Body of pancreas (tissue), 4 donors: ENCODE data around the gene USP49. TPM values are rescaled to one million over a fixed set of nuclear protein-coding genes. Genes with fewer than 3 reads are reported as not detected.
A peak's percentile ranks its signal among the peaks of the same experiment; 100 is the strongest.

Source experiments
- ATAC-seq: fragments of 150-250 bp; one replicate; pipeline ENCODE4 v1.9.1; 2016
- DNase-seq, 4 donors: peaks; one replicate each; pipeline ENCODE4 v3.0.0-alpha.2; 2019
- H3K27ac ChIP-seq, 4 donors: fragments of 200-600 bp; sonication (generic); 1 replicate in 3 of 4; 2 replicates in 1 of 4; pipeline versions ENCODE4 v1.5.1 to v1.6.1; 2016 to 2019; ENCODE audit warnings: mild to moderate bottlenecking in 1 of 4, mixed read lengths in 1 of 4, moderate library complexity in 1 of 4
- H3K27me3 ChIP-seq, 2 donors: fragments of 200-600 bp; sonication (generic); one replicate each; pipeline ENCODE4 v1.6.0; 2016; ENCODE audit warnings: mild to moderate bottlenecking in 1 of 2
- H3K36me3 ChIP-seq, 2 donors: fragments of 200-600 bp; sonication (generic); replicated peaks in 1 of 2; 2 replicates each; pipeline ENCODE4 v1.5.1; 2016; ENCODE audit warnings: low read depth in 2 of 2; ENCODE audit not compliant: insufficient read depth in 1 of 2
- H3K4me1 ChIP-seq: fragments of 200-600 bp; sonication (generic); one replicate; pipeline ENCODE4 v1.6.0; 2016
- H3K4me3 ChIP-seq, 2 donors: fragments of 200-600 bp; sonication (generic); 1 replicate in 1 of 2; 2 replicates in 1 of 2; pipeline ENCODE4 v1.5.1; 2016 to 2019
- H3K9me3 ChIP-seq, 3 donors: fragments of 200-600 bp; sonication (generic); 1 replicate in 2 of 3; 2 replicates in 1 of 3; pipeline ENCODE4 v1.5.1; 2016
- POLR2A ChIP-seq, 3 donors: fragments of 450-650 bp; IDR thresholded peaks; one replicate each; pipeline ENCODE4 v1.6.1; 2016; ENCODE audit warnings: antibody characterized with exemption in 3 of 3, mild to moderate bottlenecking in 2 of 3
- WGBS, 2 donors: methylation state at CpG; one replicate each; pipeline ENCODE4 v1.1.5; 2017; 5-methylcytosine and 5-hydroxymethylcytosine counted together
- intact Hi-C: fragments of 100-400 bp; cut with DNase I; formaldehyde crosslinking; loops from one replicate; pipeline ENCODE4 v1.15.1; 2023
- total RNA-seq, 2 donors: library from RNA; depleted of rRNA; stranded (reverse); fragments of >200 nt; gene quantifications; one replicate each; pipeline ENCODE4 v1.1.0, GENCODE V29; 2016
- TF ChIP-seq, protein P1 (sequence below), 7 experiments: fragments of 450-650 bp in 4 of 7; fragments of 200-600 bp in 3 of 7; sonication (generic) in 3 of 7; IDR thresholded peaks; one replicate each; pipeline ENCODE4 v1.5.1; 2016 to 2019; ENCODE audit warnings: antibody characterized with exemption in 7 of 7

The USP49 gene
- total RNA-seq, 2 donors from 2014 or later, result 3.3 to 5.2 TPM

DNA sequence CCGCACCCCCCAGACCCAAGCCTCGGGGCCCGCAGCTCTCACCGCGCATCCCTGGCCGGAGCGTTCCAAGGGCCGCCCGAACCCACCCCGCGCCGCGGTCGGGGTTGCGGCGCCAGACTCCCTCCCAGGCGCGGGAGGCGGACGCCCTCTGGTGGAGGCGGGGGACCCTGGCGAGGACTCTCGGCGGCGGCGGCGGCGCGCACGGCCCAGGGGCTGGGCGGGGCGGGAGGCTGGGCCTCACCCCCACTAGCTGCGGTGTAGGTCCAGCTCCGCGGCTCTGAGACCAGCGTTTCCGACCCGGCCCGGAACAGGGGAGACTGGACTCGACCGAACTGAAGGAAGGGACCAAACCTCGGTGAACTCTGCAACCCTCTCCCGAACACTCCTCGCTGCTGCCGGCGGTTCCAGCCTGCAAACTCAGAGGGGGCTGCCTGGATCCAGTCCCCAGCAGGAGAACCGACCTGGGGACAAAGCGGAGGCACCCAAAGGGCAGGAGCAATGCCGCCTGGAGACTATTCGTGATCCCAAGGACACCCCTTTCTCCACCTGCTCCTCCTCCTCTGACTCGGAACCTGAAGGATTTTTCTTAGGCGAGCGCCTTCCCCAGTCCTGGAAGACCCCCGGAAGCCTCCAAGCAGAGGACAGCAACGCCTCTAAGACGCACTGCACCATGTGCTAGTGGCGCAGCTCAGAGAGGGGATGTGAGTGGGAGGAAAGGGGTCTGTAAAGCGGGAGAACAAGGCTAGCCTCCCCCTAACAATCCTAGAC, 108.5 kb downstream of the USP49 start:
- Histone ChIP-seq H3K4me1 (peaks cover 53% of the 10 kb centered on the region), H3K4me3 (peak overlapping the region; percentile 44 to 66), H3K36me3 (peaks cover 0 to 4% of the 10 kb centered on the region in 2 donors), H3K27me3 (no peaks in the 10 kb centered on the region), H3K27ac (peak overlapping the region; percentile 75 to 93 (median 92)), H3K9me3 (no peaks in the 10 kb centered on the region)
- intact Hi-C loops, result no loop called here
- TF ChIP-seq, protein P1, sequence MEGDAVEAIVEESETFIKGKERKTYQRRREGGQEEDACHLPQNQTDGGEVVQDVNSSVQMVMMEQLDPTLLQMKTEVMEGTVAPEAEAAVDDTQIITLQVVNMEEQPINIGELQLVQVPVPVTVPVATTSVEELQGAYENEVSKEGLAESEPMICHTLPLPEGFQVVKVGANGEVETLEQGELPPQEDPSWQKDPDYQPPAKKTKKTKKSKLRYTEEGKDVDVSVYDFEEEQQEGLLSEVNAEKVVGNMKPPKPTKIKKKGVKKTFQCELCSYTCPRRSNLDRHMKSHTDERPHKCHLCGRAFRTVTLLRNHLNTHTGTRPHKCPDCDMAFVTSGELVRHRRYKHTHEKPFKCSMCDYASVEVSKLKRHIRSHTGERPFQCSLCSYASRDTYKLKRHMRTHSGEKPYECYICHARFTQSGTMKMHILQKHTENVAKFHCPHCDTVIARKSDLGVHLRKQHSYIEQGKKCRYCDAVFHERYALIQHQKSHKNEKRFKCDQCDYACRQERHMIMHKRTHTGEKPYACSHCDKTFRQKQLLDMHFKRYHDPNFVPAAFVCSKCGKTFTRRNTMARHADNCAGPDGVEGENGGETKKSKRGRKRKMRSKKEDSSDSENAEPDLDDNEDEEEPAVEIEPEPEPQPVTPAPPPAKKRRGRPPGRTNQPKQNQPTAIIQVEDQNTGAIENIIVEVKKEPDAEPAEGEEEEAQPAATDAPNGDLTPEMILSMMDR (IDR thresholded peaks at IDR 0.05), result peak; percentile 52 to 96 (median 92)
- TF ChIP-seq POLR2A (IDR thresholded peaks at IDR 0.05), result no peak
- 0% methylated on average over 1 to 58 of the region's 58 CpGs for WGBS, 2 donors
- DNase-seq (peak; percentile 85 to 89 (median 86)), ATAC-seq (peak; percentile 85)

DNA sequence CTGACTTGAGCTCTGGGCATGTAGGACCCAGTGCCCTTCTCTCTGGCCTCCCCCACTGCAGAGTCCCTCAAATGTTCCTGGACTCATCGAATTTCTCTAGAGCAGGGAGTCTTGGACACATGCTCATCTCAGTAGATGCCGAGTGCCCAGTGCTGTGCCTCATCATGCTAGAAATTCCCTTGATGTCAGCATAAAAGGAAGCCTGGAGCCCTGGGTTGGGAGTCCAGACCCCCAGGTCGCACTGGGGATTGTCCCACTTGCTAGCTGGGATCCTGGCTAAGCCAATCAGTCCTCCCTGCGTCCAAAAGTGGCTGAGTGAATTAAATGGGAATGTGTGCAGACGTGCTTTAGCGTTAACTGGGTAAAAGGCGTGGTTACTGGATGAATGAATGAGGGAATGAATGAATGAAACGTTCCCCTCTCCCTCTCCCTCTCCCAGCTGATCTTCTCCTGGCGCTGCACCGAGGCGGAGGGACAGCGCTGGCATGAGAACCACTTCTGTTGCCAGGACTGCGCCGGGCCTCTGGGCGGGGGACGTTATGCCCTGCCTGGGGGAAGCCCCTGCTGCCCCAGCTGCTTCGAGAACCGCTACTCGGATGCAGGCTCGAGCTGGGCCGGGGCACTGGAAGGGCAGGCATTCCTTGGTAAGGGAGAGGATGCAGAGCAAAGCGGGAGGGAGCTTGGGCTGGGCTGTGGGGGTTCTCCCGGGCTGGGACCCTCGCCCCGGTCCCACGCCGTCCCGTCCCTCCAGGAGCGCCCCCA, 109.3 kb downstream of the USP49 start:
- Histone ChIP-seq H3K27me3 (no peaks in the 10 kb centered on the region), H3K9me3 (no peaks in the 10 kb centered on the region), H3K36me3 (peaks cover 0 to 4% of the 10 kb centered on the region in 2 donors), H3K27ac (peak overlapping the region in 3 of 4 donors; percentile 75 to 93 (median 91)), H3K4me1 (peaks cover 61% of the 10 kb centered on the region), H3K4me3 (peak overlapping the region in 1 of 2 donors; percentile 66)
- 18 to 19% methylated on average over 18 to 29 of the region's 29 CpGs for WGBS, 2 donors
- intact Hi-C loops, result no loop called here
- DNase-seq, result peak in 1 of 4 donors; percentile 23
- TF ChIP-seq, protein P1 (IDR thresholded peaks at IDR 0.05), result no peak
- no peak for TF ChIP-seq POLR2A (IDR thresholded peaks at IDR 0.05)
- no peak for ATAC-seq

DNA sequence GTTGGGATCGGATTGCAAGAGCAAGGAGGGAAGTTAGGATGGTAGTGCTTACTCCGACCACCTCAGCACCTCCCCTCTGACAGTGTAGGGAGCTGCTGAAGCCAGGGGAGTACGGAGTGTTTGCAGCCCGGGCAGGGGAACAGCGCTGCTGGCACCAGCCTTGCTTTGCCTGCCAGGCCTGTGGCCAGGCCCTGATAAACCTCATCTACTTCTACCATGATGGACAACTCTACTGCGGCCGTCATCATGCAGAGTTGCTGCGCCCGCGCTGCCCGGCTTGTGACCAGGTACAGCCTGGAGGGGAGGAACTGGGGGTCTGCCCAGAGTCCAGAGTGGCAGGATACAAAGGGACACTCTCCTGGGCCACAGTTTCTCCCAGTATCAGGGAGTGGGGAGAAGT, 109.9 kb downstream of the USP49 start:
- Histone ChIP-seq H3K4me3 (no peak overlapping the region), H3K9me3 (no peaks in the 10 kb centered on the region), H3K4me1 (peaks cover 63% of the 10 kb centered on the region), H3K27ac (peak overlapping the region in 3 of 4 donors; percentile 23 to 93 (median 91)), H3K36me3 (peaks cover 0 to 4% of the 10 kb centered on the region in 2 donors), H3K27me3 (no peaks in the 10 kb centered on the region)
- WGBS, 2 donors, result 38 to 63% methylated on average over 5 to 10 of the region's 11 CpGs
- intact Hi-C loops, result no loop called here
- DNase-seq (no peak), ATAC-seq (no peak)
- TF ChIP-seq, protein P1 (IDR thresholded peaks at IDR 0.05), result no peak
- no peak for TF ChIP-seq POLR2A (IDR thresholded peaks at IDR 0.05)

DNA sequence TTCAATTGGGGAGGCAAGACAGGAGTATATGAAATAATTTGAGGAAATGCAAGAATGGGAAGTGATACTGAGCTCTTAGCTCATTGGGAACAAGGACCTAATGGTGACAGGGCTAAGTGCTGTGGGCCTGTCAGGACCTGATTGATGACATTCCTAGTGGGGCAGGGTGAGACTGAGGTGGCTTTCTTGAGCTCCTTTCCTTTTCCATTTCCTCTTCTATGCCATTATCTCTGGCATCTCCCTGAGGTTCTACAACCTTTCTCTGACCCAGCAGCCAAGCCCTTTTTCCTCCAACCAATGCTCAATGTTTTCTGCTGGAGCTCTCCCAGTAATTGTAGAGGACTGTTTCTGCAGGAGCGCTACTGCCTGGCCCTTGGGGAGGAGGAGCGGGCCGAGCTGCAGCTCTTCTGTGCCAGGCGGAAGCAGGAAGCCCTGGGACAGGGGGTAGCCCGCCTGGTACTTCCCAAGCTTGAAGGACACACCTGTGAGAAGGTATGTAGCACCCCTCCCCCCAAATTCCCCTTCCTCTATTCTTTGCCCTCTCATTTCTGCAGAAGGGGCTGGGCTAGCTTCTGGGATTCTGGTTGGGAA, 110.5 kb downstream of the USP49 start:
- H3K36me3 ChIP-seq, result no peaks in the 10 kb centered on the region
- ATAC-seq (no peak), DNase-seq (peak in 2 of 4 donors; percentile 26 to 46)
- H3K4me1 ChIP-seq, result peaks cover 63% of the 10 kb centered on the region
- H3K27ac ChIP-seq, result peak overlapping the region in 3 of 4 donors; percentile 23 to 93 (median 91)
- WGBS, 2 donors, result 49 to 60% methylated on average over 5 of the region's 5 CpGs
- TF ChIP-seq POLR2A (IDR thresholded peaks at IDR 0.05), result no peak
- TF ChIP-seq, protein P1 (IDR thresholded peaks at IDR 0.05), result no peak
- H3K4me3 ChIP-seq, result no peak overlapping the region
- intact Hi-C loops, result no loop called here
- no peaks in the 10 kb centered on the region for H3K9me3 ChIP-seq
- H3K27me3 ChIP-seq, result no peaks in the 10 kb centered on the region
